Ovary (tissue), 3 donors: ENCODE results near the gene CNPY2.

Source experiments
- EP300 ChIP-seq: sonication (generic); formaldehyde crosslinking; IDR thresholded peaks from one replicate; pipeline ENCODE4 v1.6.1; 2017; ENCODE audit warnings: antibody characterized with exemption
- TF ChIP-seq, protein P1 (sequence below), 3 donors: fragments of 450-650 bp in 2 of 3; fragments of 200-600 bp in 1 of 3; IDR thresholded peaks; one replicate each; pipeline versions ENCODE4 v1.5.1 to v1.8.0; 2016 to 2022; ENCODE audit warnings: antibody characterized with exemption in 3 of 3, mild to moderate bottlenecking in 1 of 3
- donor health status: DM: no; HTN: no; CAD: no.

GRCh38 chr12:56282579-56282978 lies 33.2 kb downstream of the CNPY2 start:
- TF ChIP-seq, protein P1, sequence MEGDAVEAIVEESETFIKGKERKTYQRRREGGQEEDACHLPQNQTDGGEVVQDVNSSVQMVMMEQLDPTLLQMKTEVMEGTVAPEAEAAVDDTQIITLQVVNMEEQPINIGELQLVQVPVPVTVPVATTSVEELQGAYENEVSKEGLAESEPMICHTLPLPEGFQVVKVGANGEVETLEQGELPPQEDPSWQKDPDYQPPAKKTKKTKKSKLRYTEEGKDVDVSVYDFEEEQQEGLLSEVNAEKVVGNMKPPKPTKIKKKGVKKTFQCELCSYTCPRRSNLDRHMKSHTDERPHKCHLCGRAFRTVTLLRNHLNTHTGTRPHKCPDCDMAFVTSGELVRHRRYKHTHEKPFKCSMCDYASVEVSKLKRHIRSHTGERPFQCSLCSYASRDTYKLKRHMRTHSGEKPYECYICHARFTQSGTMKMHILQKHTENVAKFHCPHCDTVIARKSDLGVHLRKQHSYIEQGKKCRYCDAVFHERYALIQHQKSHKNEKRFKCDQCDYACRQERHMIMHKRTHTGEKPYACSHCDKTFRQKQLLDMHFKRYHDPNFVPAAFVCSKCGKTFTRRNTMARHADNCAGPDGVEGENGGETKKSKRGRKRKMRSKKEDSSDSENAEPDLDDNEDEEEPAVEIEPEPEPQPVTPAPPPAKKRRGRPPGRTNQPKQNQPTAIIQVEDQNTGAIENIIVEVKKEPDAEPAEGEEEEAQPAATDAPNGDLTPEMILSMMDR (IDR thresholded peaks at IDR 0.05) = no peak
- no peak for TF ChIP-seq EP300
